Effector memory CD4-positive, alpha-beta T cell (primary cell): Measurements from ENCODE around the gene EYS.
"Not testable (repeated sequence)": the region's sequence is repeated elsewhere in the genome, so short reads cannot be mapped to it uniquely, and the experiment has no call there.

Experiments used
- DNase-seq, 3 donors: peaks; one replicate each; pipeline ENCODE4 v3.0.0-alpha.2; 2020
- H3K27ac ChIP-seq: 2 replicates; pipeline ENCODE4 v1.7.0; 2013; ENCODE audit warnings: mild to moderate bottlenecking, low read length, moderate library complexity; ENCODE audit not compliant: insufficient read depth, poor library complexity, severe bottlenecking
- H3K27me3 ChIP-seq: replicated peaks from 2 replicates; pipeline ENCODE4 v1.7.0; 2013; ENCODE audit warnings: mild to moderate bottlenecking, low read length; ENCODE audit not compliant: insufficient read depth, control insufficient read depth, poor library complexity, severe bottlenecking
- H3K36me3 ChIP-seq: 2 replicates; pipeline ENCODE4 v1.7.0; 2013; ENCODE audit warnings: mild to moderate bottlenecking, low read length, moderate library complexity; ENCODE audit not compliant: control insufficient read depth, insufficient read depth
- H3K4me1 ChIP-seq: 2 replicates; pipeline ENCODE4 v1.7.0; 2013; ENCODE audit warnings: low read length, mild to moderate bottlenecking; ENCODE audit not compliant: control insufficient read depth, insufficient read depth, poor library complexity, severe bottlenecking
- H3K4me3 ChIP-seq: 2 replicates; pipeline ENCODE4 v1.7.0; 2013; ENCODE audit warnings: low read length, low read depth, mild to moderate bottlenecking; ENCODE audit not compliant: insufficient read depth, poor library complexity, severe bottlenecking
- H3K9me3 ChIP-seq: 2 replicates; pipeline ENCODE4 v1.7.0; 2013; ENCODE audit warnings: mild to moderate bottlenecking, low read length, moderate library complexity; ENCODE audit not compliant: control insufficient read depth

The EYS gene

GRCh38 chr6:63828678-63829077, 1878.3 kb downstream of the EYS start:
- not testable (repeated sequence) for H3K4me3 ChIP-seq

DNA sequence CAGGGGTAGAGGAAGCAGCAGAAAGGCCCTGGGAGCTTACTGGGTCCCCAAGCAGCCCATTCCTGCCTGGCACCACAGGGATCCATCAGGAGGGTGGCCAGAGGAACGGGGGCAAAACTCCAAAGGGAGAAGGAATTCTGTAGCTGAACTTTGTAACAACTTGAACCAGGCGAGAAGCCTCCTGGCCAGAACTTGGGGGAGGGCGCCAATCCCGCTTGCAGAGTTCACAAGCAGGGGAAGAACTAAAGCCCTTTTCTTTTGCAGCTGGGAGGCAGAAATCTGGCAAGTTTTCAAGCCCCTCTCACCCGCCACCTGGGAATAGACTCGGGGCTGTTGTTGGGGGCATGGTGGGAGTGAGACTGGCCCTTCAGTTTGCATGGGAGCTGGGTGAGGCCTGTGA, 1882.3 kb downstream of the EYS start:
- no peaks in the 10 kb centered on the region for H3K9me3 ChIP-seq
- no peaks in the 10 kb centered on the region for H3K4me1 ChIP-seq
- H3K36me3 ChIP-seq = no peaks in the 10 kb centered on the region
- DNase-seq = no peak
- H3K4me3 ChIP-seq = no peak overlapping the region
- no peak overlapping the region for H3K27ac ChIP-seq
- no peaks in the 10 kb centered on the region for H3K27me3 ChIP-seq

More at GRCh38 chr6:63828678-63829077, 1878.3 kb downstream of the EYS start:
- H3K27ac ChIP-seq, H3K36me3 ChIP-seq, DNase-seq, H3K27me3 ChIP-seq, H3K4me1 ChIP-seq, H3K9me3 ChIP-seq: not testable (repeated sequence)

DNA sequence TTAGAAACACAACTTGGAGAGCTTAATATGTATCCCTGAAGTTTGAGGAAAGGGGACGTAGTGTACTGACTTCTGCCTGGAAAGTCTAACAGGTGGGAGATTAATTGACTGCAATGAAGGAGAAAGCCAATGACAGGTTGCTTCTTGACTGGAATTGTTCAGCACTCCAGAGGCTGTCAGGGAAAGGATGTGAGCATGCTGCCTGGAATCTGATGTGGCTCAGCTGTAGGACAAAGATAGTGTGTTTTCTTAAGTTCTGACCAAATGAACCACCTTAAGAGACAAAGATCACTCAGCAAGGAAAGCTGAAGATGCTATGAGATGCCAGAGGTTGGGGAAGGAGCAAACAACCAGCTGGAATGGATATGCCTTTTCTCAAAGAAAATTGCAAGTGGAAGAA, 1885.6 kb downstream of the EYS start:
- DNase-seq = no peak
- no peaks in the 10 kb centered on the region for H3K27me3 ChIP-seq
- H3K4me1 ChIP-seq = no peaks in the 10 kb centered on the region
- no peaks in the 10 kb centered on the region for H3K36me3 ChIP-seq
- H3K27ac ChIP-seq = no peak overlapping the region
- H3K9me3 ChIP-seq = no peaks in the 10 kb centered on the region
- no peak overlapping the region for H3K4me3 ChIP-seq

- Histone ChIP-seq H3K4me1 (no peaks in the 10 kb centered on the region), H3K27me3 (no peaks in the 10 kb centered on the region), H3K27ac (no peak overlapping the region), H3K9me3 (no peaks in the 10 kb centered on the region), H3K36me3 (no peaks in the 10 kb centered on the region), H3K4me3 (no peak overlapping the region)
- no peak for DNase-seq
Measured at GRCh38 chr6:63819831-63820230, 1887.2 kb downstream of the EYS start.

GRCh38 chr6:63817492-63818050, 1889.5 kb downstream of the EYS start:
- Histone ChIP-seq H3K36me3 (no peaks in the 10 kb centered on the region), H3K27me3 (no peaks in the 10 kb centered on the region), H3K27ac (no peak overlapping the region), H3K4me1 (no peaks in the 10 kb centered on the region), H3K4me3 (no peak overlapping the region), H3K9me3 (no peaks in the 10 kb centered on the region)
- no peak for DNase-seq

GRCh38 chr6:63816982-63817436, 1890.0 kb downstream of the EYS start:
- Histone ChIP-seq H3K9me3 (no peaks in the 10 kb centered on the region), H3K4me3 (no peak overlapping the region), H3K4me1 (no peaks in the 10 kb centered on the region), H3K27me3 (no peaks in the 10 kb centered on the region), H3K27ac (no peak overlapping the region), H3K36me3 (no peaks in the 10 kb centered on the region)
- DNase-seq = no peak

- no peak overlapping the region for H3K4me3 ChIP-seq
- no peaks in the 10 kb centered on the region for H3K36me3 ChIP-seq
- no peak for DNase-seq
- H3K4me1 ChIP-seq = no peaks in the 10 kb centered on the region
- H3K27me3 ChIP-seq = no peaks in the 10 kb centered on the region
- H3K9me3 ChIP-seq = no peaks in the 10 kb centered on the region
- H3K27ac ChIP-seq = no peak overlapping the region
Measured at GRCh38 chr6:63816401-63816981, 1890.5 kb downstream of the EYS start.

DNA sequence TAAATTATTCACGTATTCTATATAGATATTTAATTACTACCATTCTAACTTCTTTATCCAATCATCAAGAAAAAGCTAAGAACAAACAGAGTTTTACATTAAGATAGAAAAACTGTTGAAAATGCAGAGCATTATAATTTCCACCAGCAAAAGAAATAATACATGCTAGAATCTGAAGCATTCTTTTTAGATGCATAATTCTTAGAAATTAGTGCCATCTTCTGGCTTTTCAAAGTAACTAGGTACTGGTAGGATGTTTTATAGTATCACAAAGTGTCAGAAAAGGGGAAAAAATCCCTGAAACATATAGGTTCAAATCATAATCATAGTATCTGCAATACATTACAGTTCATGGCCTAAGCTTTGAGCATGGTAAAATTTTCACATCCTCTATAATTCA, 1892.6 kb downstream of the EYS start:
- no peaks in the 10 kb centered on the region for H3K9me3 ChIP-seq
- no peaks in the 10 kb centered on the region for H3K36me3 ChIP-seq
- H3K27ac ChIP-seq = no peak overlapping the region
- H3K4me3 ChIP-seq = no peak overlapping the region
- DNase-seq = no peak
- H3K27me3 ChIP-seq = no peaks in the 10 kb centered on the region
- H3K4me1 ChIP-seq = no peaks in the 10 kb centered on the region

GRCh38 chr6:63813566-63814120, 1893.4 kb downstream of the EYS start:
- no peak for DNase-seq
- no peak overlapping the region for H3K27ac ChIP-seq
- no peaks in the 10 kb centered on the region for H3K36me3 ChIP-seq
- no peaks in the 10 kb centered on the region for H3K27me3 ChIP-seq
- no peak overlapping the region for H3K4me3 ChIP-seq
- H3K4me1 ChIP-seq = no peaks in the 10 kb centered on the region
- H3K9me3 ChIP-seq = no peaks in the 10 kb centered on the region

GRCh38 chr6:63808576-63808975, 1898.5 kb downstream of the EYS start:
- H3K36me3 ChIP-seq = no peaks in the 10 kb centered on the region
- H3K27me3 ChIP-seq = no peaks in the 10 kb centered on the region
- H3K4me3 ChIP-seq = no peak overlapping the region
- no peaks in the 10 kb centered on the region for H3K9me3 ChIP-seq
- no peaks in the 10 kb centered on the region for H3K4me1 ChIP-seq
- no peak for DNase-seq
- no peak overlapping the region for H3K27ac ChIP-seq
